HepG2 (cell line): ENCODE measurements around the gene TBC1D25. TPM values are rescaled to one million over a fixed set of nuclear protein-coding genes. Genes with fewer than 3 reads are reported as not detected.

Experiments used
- ATAC-seq: fragments of 200-7000 bp; cut with Tn5 transposase; 3 replicates; pipeline ENCODE4 v1.9.1; 2020; ENCODE audit warnings: mild to moderate bottlenecking, moderate library complexity
- BruUV-seq: library from RNA; stranded (reverse); fragments of 400-500 nt; replicated peaks from 2 replicates; lab custom pipeline; 2021; lab: Mats Ljungman, UMichigan
- CTCF ChIA-PET: fragments of 300-600 bp; formaldehyde crosslinking; extraction: SDS; loops from one replicate; lab custom pipeline; 2021; ENCODE audit warnings: low total read pairs, inconsistent platforms, low intra/inter-chr PET ratio; lab: Yijun Ruan, JAX
- POLR2A ChIA-PET: fragments of 350-600 bp; sonication (Branson Sonifier 250); formaldehyde crosslinking; loops from one replicate; lab custom pipeline; 2020; ENCODE audit warnings: antibody characterized with exemption, inconsistent platforms; lab: Yijun Ruan, JAX
- DNase-seq: peaks from one replicate; pipeline ENCODE4 v3.0.0-alpha.2; 2015; ENCODE audit warnings: low spot score
- FAIRE-seq: peaks from 3 replicates; lab custom pipeline; 2011; peaks lifted over from hg19 to GRCh38; lab: Jason Lieb, UNC
- H2AFZ ChIP-seq: one replicate; pipeline ENCODE4 v1.6.1; 2011; ENCODE audit warnings: low read length, inconsistent platforms
- H3K27ac ChIP-seq: fragments of 300-600 bp; 3 replicates; pipeline ENCODE4 v1.8.0; 2011; ENCODE audit warnings: mixed run types, mild to moderate bottlenecking, mixed read lengths, low read length, inconsistent platforms; ENCODE audit not compliant: insufficient read depth; ENCODE audit errors: extremely low read length
- H3K27me3 ChIP-seq, 2 experiments: fragments of 200-600 bp in 1 of 2; 2 replicates in 1 of 2; 3 replicates in 1 of 2; pipeline versions ENCODE4 v1.6.0 to v1.8.0; 2011; ENCODE audit warnings: low read length in 2 of 2, mild to moderate bottlenecking in 2 of 2, moderate library complexity in 2 of 2, inconsistent platforms in 1 of 2; ENCODE audit not compliant: insufficient read depth in 2 of 2, control insufficient read depth in 1 of 2
- H3K36me3 ChIP-seq, 2 experiments: fragments of 200-600 bp in 1 of 2; replicated peaks in 1 of 2; 2 replicates in 1 of 2; 3 replicates in 1 of 2; pipeline versions ENCODE4 v1.5.1 to v1.8.0; 2011; ENCODE audit warnings: low read length in 2 of 2, inconsistent platforms in 1 of 2; ENCODE audit not compliant: insufficient read depth in 2 of 2, control insufficient read depth in 1 of 2
- H3K4me1 ChIP-seq: 2 replicates; pipeline ENCODE4 v1.5.1; 2012; ENCODE audit warnings: low read length, inconsistent platforms; ENCODE audit not compliant: insufficient read depth
- H3K4me2 ChIP-seq: 2 replicates; pipeline ENCODE4 v1.6.0; 2011; ENCODE audit warnings: low read depth, low read length, inconsistent platforms
- H3K4me3 ChIP-seq, 3 experiments: fragments of 200-600 bp in 1 of 3; sonication (generic), shearing (Covaris generic) in 1 of 3; replicated peaks in 1 of 3; 2 replicates each; pipeline ENCODE4 v1.5.1; 2011 to 2016; ENCODE audit warnings: low read length in 3 of 3, inconsistent platforms in 2 of 3, low read depth in 2 of 3, mild to moderate bottlenecking in 2 of 3, control low read depth in 1 of 3, mixed read lengths in 1 of 3; ENCODE audit not compliant: insufficient read depth in 1 of 3
- H3K79me2 ChIP-seq: one replicate; pipeline ENCODE4 v1.6.1; 2011; ENCODE audit warnings: low read length, inconsistent platforms; ENCODE audit not compliant: insufficient read depth
- H3K9ac ChIP-seq: 2 replicates; pipeline ENCODE4 v1.6.0; 2011; ENCODE audit warnings: mild to moderate bottlenecking, low read depth, low read length, inconsistent platforms; ENCODE audit not compliant: insufficient read depth
- H3K9me3 ChIP-seq: 2 replicates; pipeline ENCODE4 v1.5.1; 2012; ENCODE audit warnings: mild to moderate bottlenecking, low read length
- H4K20me1 ChIP-seq: 2 replicates; pipeline ENCODE4 v1.6.0; 2011; ENCODE audit warnings: inconsistent platforms, mild to moderate bottlenecking, low read length, moderate library complexity; ENCODE audit not compliant: insufficient read depth
- AHDC1 ChIP-seq: sonication (generic); formaldehyde crosslinking; IDR thresholded peaks from 2 replicates; pipeline ENCODE4 v1.5.1; 2020; ENCODE audit warnings: mild to moderate bottlenecking, missing genetic modification reagents, borderline replicate concordance
- ARID3A ChIP-seq: IDR thresholded peaks from 2 replicates; pipeline ENCODE4 v1.6.1; 2012; ENCODE audit warnings: low read depth, low read length, improper control_type of control experiment
- GTF3A ChIP-seq: sonication (generic); formaldehyde crosslinking; conservative IDR thresholded peaks from 2 replicates; pipeline ENCODE4 v1.4.0; 2020; ENCODE audit warnings: mild to moderate bottlenecking, missing genetic modification reagents
- GZF1 ChIP-seq: sonication (generic); formaldehyde crosslinking; IDR thresholded peaks from 2 replicates; pipeline ENCODE4 v1.5.1; 2020; ENCODE audit warnings: mild to moderate bottlenecking, missing genetic modification reagents
- ZBTB21 ChIP-seq: sonication (generic); formaldehyde crosslinking; IDR thresholded peaks from 2 replicates; pipeline ENCODE4 v1.4.0; 2020; ENCODE audit warnings: missing genetic modification reagents
- ZFP37 ChIP-seq: sonication (generic); formaldehyde crosslinking; IDR thresholded peaks from 2 replicates; pipeline ENCODE4 v1.4.0; 2020; ENCODE audit warnings: missing genetic modification reagents, borderline replicate concordance
- WGBS: methylation state at CpG from one replicate; pipeline ENCODE4 v1.1.6; 2017; ENCODE audit warnings: low lambda C conversion rate; 5-methylcytosine and 5-hydroxymethylcytosine counted together
- in situ Hi-C: cut with HindIII; loops from 2 replicates; pipeline ENCODE4 v1.10.0; 2017; ENCODE audit warnings: low pct_unique_long_range_greater_than_20kb; ENCODE audit not compliant: extremely low pct_ligation_motif_present
- intact Hi-C: fragments of 100-400 bp; cut with micrococcal nuclease; formaldehyde crosslinking; loops from one replicate; pipeline ENCODE4 v1.10.0; 2022; ENCODE audit not compliant: unreplicated experiment
- polyA plus RNA-seq, 8 experiments: library from polyadenylated mRNA; depleted of rRNA in 3 of 8; stranded (reverse) in 7 of 8; unstranded in 1 of 8; fragments of >200 nt; fragmentation: Illumina TruSeq in 4 of 8; extraction: Trizol in 4 of 8; gene quantifications; 2 replicates each; pipeline versions ENCODE4 v1.2.1 to v1.2.3, GENCODE V29; 2011 to 2016; ENCODE audit warnings: low read depth in 4 of 8, missing spikeins in 1 of 8, mixed read lengths in 1 of 8; ENCODE audit not compliant: insufficient read depth in 1 of 8
- total RNA-seq, 5 experiments: library from RNA; depleted of rRNA; stranded (reverse); fragments of >200 nt; fragmentation: Illumina TruSeq; extraction: Trizol; gene quantifications; 2 replicates each; pipeline ENCODE4 v1.2.3, GENCODE V29; 2016; ENCODE audit warnings: low read depth in 1 of 5

TBC1D25 gene
- total and polyA plus RNA-seq, 2 of the 13 experiments (the other 11 are each of a cell fraction or from before 2014, with no cell fraction given) = 3.5 to 4.7 TPM

- ATAC-seq = no peak
- ChIA-PET POLR2A (no interaction called here), CTCF (no interaction called here)
- Histone ChIP-seq H3K79me2 (no peaks in the 10 kb centered on the region), H3K4me1 (peaks cover 9% of the 10 kb centered on the region), H3K9me3 (no peaks in the 10 kb centered on the region), H3K36me3 (peaks cover under 1 to 3% of the 10 kb centered on the region in 2 experiments; a peak in 2 of 5 replicates), H3K27me3 (no peaks in the 10 kb centered on the region), H3K4me3 (no peak overlapping the region), H2AFZ (no peak overlapping the region), H3K4me2 (no peak overlapping the region), H4K20me1 (no peaks in the 10 kb centered on the region), H3K9ac (no peak overlapping the region), H3K27ac (no peak overlapping the region)
- TF ChIP-seq ARID3A = no peak
- TF ChIP-seq GTF3A (CRISPR knock-in tag) = no peak
- no peak for TF ChIP-seq ZBTB21 (CRISPR knock-in tag)
- no peak for TF ChIP-seq AHDC1 (CRISPR knock-in tag)
- no peak for TF ChIP-seq ZFP37
- no peak for TF ChIP-seq GZF1 (CRISPR knock-in tag)
- 97% methylated on average over 3 of the region's 3 CpGs for WGBS
- no peak for FAIRE-seq
- no TSS peak for BruUV-seq
- intact Hi-C loops = loop anchor here (10.0 kb wide), 1 partner anchor 58 kb away; the partner anchor contains the start of genes FTSJ1 and SLC38A5
- no peak for DNase-seq
- in situ Hi-C loops = no loop called here
These were observed 6.3 kb upstream of the TBC1D25 start for GRCh38 chrX:48533165-48533564.
